ENCODE measurements around the gene CDKN2B.

DNA sequence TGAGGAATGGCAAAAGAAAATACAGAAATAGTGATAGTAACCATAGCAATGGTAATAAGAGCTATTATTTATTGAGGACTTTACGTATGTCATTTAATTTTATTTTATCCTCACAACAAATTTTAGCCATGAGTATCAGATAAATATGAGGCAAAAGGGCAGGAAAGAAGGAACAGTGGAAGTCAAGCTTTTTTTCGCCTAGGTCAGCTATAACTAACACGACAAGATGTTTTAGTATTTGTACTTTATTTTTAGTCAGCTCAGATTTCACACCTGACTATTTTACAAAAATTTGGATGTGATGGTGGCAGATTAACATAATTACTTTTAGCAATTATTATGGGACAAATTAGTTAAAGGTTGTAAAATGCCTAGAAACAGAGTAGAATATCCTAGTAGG is 34.8 kb upstream of the CDKN2B start:
- TF ChIP-seq, protein P1, sequence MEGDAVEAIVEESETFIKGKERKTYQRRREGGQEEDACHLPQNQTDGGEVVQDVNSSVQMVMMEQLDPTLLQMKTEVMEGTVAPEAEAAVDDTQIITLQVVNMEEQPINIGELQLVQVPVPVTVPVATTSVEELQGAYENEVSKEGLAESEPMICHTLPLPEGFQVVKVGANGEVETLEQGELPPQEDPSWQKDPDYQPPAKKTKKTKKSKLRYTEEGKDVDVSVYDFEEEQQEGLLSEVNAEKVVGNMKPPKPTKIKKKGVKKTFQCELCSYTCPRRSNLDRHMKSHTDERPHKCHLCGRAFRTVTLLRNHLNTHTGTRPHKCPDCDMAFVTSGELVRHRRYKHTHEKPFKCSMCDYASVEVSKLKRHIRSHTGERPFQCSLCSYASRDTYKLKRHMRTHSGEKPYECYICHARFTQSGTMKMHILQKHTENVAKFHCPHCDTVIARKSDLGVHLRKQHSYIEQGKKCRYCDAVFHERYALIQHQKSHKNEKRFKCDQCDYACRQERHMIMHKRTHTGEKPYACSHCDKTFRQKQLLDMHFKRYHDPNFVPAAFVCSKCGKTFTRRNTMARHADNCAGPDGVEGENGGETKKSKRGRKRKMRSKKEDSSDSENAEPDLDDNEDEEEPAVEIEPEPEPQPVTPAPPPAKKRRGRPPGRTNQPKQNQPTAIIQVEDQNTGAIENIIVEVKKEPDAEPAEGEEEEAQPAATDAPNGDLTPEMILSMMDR (conservative IDR thresholded peaks at IDR 0.05; ENCODE audit: low read depth, low read length): no peak
- TF ChIP-seq, protein P2, sequence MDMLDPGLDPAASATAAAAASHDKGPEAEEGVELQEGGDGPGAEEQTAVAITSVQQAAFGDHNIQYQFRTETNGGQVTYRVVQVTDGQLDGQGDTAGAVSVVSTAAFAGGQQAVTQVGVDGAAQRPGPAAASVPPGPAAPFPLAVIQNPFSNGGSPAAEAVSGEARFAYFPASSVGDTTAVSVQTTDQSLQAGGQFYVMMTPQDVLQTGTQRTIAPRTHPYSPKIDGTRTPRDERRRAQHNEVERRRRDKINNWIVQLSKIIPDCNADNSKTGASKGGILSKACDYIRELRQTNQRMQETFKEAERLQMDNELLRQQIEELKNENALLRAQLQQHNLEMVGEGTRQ (IDR thresholded peaks at IDR 0.05; ENCODE audit: low read depth, low read length): no peak
- TF ChIP-seq CHD1 (IDR thresholded peaks at IDR 0.05; ENCODE audit: low read depth, low read length) (no peak), RFX5 (IDR thresholded peaks at IDR 0.05; ENCODE audit: low read depth, low read length) (no peak), RAD21 (IDR thresholded peaks at IDR 0.05; ENCODE audit: low read length) (no peak), POLR2A (IDR thresholded peaks at IDR 0.05; ENCODE audit: low read depth, low read length) (no peak), FOS (IDR thresholded peaks at IDR 0.05; ENCODE audit: low read depth, low read length) (no peak), RCOR1 (IDR thresholded peaks at IDR 0.05; ENCODE audit: insufficient replicate concordance, low read length) (no peak), BHLHE40 (IDR thresholded peaks at IDR 0.05; ENCODE audit: low read depth, low read length) (no peak), MAZ (IDR thresholded peaks at IDR 0.05; ENCODE audit: borderline replicate concordance, low read depth, low read length) (no peak), CEBPB (IDR thresholded peaks at IDR 0.05; ENCODE audit: low read depth, low read length) (no peak), NFE2L2 (IDR thresholded peaks at IDR 0.05; ENCODE audit: low read depth, low read length) (no peak)
- TF ChIP-seq, protein P3, sequence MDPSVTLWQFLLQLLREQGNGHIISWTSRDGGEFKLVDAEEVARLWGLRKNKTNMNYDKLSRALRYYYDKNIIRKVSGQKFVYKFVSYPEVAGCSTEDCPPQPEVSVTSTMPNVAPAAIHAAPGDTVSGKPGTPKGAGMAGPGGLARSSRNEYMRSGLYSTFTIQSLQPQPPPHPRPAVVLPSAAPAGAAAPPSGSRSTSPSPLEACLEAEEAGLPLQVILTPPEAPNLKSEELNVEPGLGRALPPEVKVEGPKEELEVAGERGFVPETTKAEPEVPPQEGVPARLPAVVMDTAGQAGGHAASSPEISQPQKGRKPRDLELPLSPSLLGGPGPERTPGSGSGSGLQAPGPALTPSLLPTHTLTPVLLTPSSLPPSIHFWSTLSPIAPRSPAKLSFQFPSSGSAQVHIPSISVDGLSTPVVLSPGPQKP (IDR thresholded peaks at IDR 0.05; ENCODE audit: borderline replicate concordance, low read depth, low read length): no peak

Data from IMR-90 (cell line).